ENCODE data around the gene ZNF83. TPM values are rescaled to one million over a fixed set of nuclear protein-coding genes. Genes with fewer than 3 reads are reported as not detected.

ZNF83 gene
- total and polyA plus RNA-seq, 3 experiments from 2014 or later: 23.1 to 28.0 (median 26.9) TPM

- H3K9me3 Mint-ChIP-seq: peaks cover 0 to 3% (median 0%) of the 10 kb centered on the region in 5 donors
- no peak for DNase-seq
- Histone ChIP-seq H3K9me3 (ENCODE audit: low read length) (no peaks in the 10 kb centered on the region), H3K27me3 (ENCODE audit: insufficient read depth, low read length, poor library complexity, severe bottlenecking) (no peaks in the 10 kb centered on the region), H3K4me1 (ENCODE audit: insufficient read depth, low read length) (no peaks in the 10 kb centered on the region), H3K27ac (ENCODE audit: low read depth, low read length) (no peak overlapping the region), H3K36me3 (ENCODE audit: insufficient read depth, low read length) (peaks cover 28% of the 10 kb centered on the region), H3K4me3 (ENCODE audit: low read length) (no peak overlapping the region)
- H3K27ac Mint-ChIP-seq: no peak overlapping the region
- peaks cover 45 to 77% (median 46%) of the 10 kb centered on the region in 3 donors for H3K36me3 Mint-ChIP-seq
- ChIA-PET CTCF (no interaction called here), POLR2A (no interaction called here)
- H3K4me3 Mint-ChIP-seq: no peak overlapping the region
- peaks cover 0 to 10% (median 4%) of the 10 kb centered on the region in 3 donors for H3K4me1 Mint-ChIP-seq
- H3K27me3 Mint-ChIP-seq: no peaks in the 10 kb centered on the region
These were observed 20.9 kb upstream of the ZNF83 start for GRCh38 chr19:52659013-52659412.

GRCh38 chr19:52658595-52658994 is 20.4 kb upstream of the ZNF83 start:
- Histone ChIP-seq H3K4me3 (ENCODE audit: low read length) (no peak overlapping the region), H3K27me3 (ENCODE audit: insufficient read depth, low read length, poor library complexity, severe bottlenecking) (no peaks in the 10 kb centered on the region), H3K9me3 (ENCODE audit: low read length) (no peaks in the 10 kb centered on the region), H3K4me1 (ENCODE audit: insufficient read depth, low read length) (no peaks in the 10 kb centered on the region), H3K36me3 (ENCODE audit: insufficient read depth, low read length) (peaks cover 31% of the 10 kb centered on the region), H3K27ac (ENCODE audit: low read depth, low read length) (no peak overlapping the region)
- Mint-ChIP-seq H3K27ac (no peak overlapping the region), H3K36me3 (peaks cover 49 to 81% (median 50%) of the 10 kb centered on the region in 3 donors), H3K27me3 (no peaks in the 10 kb centered on the region), H3K4me3 (no peak overlapping the region), H3K4me1 (peaks cover 0 to 10% (median 4%) of the 10 kb centered on the region in 3 donors), H3K9me3 (peaks cover 0 to 5% (median 0%) of the 10 kb centered on the region in 5 donors)
- POLR2A ChIA-PET: no interaction called here
- DNase-seq: no peak
- CTCF ChIA-PET: no interaction called here

GRCh38 chr19:52653161-52653560 is 15.0 kb upstream of the ZNF83 start:
- Histone ChIP-seq H3K4me3 (ENCODE audit: low read length) (no peak overlapping the region), H3K27ac (ENCODE audit: low read depth, low read length) (no peak overlapping the region), H3K36me3 (ENCODE audit: insufficient read depth, low read length) (peaks cover 22% of the 10 kb centered on the region), H3K9me3 (ENCODE audit: low read length) (no peaks in the 10 kb centered on the region), H3K4me1 (ENCODE audit: insufficient read depth, low read length) (no peaks in the 10 kb centered on the region), H3K27me3 (ENCODE audit: insufficient read depth, low read length, poor library complexity, severe bottlenecking) (no peaks in the 10 kb centered on the region)
- ChIA-PET POLR2A (no interaction called here), CTCF (no interaction called here)
- no peaks in the 10 kb centered on the region for H3K27me3 Mint-ChIP-seq
- H3K9me3 Mint-ChIP-seq: peaks cover 10 to 38% (median 13%) of the 10 kb centered on the region in 5 donors
- peaks cover 50 to 79% (median 78%) of the 10 kb centered on the region in 3 donors for H3K36me3 Mint-ChIP-seq
- H3K27ac Mint-ChIP-seq: no peak overlapping the region
- DNase-seq: no peak
- H3K4me3 Mint-ChIP-seq: no peak overlapping the region
- no peaks in the 10 kb centered on the region for H3K4me1 Mint-ChIP-seq

GRCh38 chr19:52651956-52652355 is 13.8 kb upstream of the ZNF83 start:
- H3K4me3 ChIP-seq (ENCODE audit: low read length): no peak overlapping the region
- no peak overlapping the region for H3K27ac ChIP-seq (ENCODE audit: low read depth, low read length)
- CTCF ChIA-PET: no interaction called here
- no peaks in the 10 kb centered on the region for H3K27me3 Mint-ChIP-seq
- POLR2A ChIA-PET: no interaction called here
- H3K9me3 ChIP-seq (ENCODE audit: low read length): peaks cover 9% of the 10 kb centered on the region
- H3K27me3 ChIP-seq (ENCODE audit: insufficient read depth, low read length, poor library complexity, severe bottlenecking): no peaks in the 10 kb centered on the region
- H3K27ac Mint-ChIP-seq: no peak overlapping the region
- no peaks in the 10 kb centered on the region for H3K4me1 Mint-ChIP-seq
- peaks cover 22% of the 10 kb centered on the region for H3K36me3 ChIP-seq (ENCODE audit: insufficient read depth, low read length)
- peaks cover 20 to 46% (median 24%) of the 10 kb centered on the region in 5 donors for H3K9me3 Mint-ChIP-seq
- no peak overlapping the region for H3K4me3 Mint-ChIP-seq
- H3K4me1 ChIP-seq (ENCODE audit: insufficient read depth, low read length): no peaks in the 10 kb centered on the region
- no peak for DNase-seq
- H3K36me3 Mint-ChIP-seq: peaks cover 55 to 87% (median 80%) of the 10 kb centered on the region in 3 donors

GRCh38 chr19:52648336-52649016 is 10.3 kb upstream of the ZNF83 start:
- H3K27me3 ChIP-seq (ENCODE audit: insufficient read depth, low read length, poor library complexity, severe bottlenecking): no peaks in the 10 kb centered on the region
- Mint-ChIP-seq H3K27ac (no peak overlapping the region), H3K4me3 (no peak overlapping the region), H3K9me3 (peaks cover 27 to 64% (median 51%) of the 10 kb centered on the region in 5 donors), H3K4me1 (no peaks in the 10 kb centered on the region), H3K36me3 (peaks cover 35 to 77% (median 60%) of the 10 kb centered on the region in 3 donors), H3K27me3 (no peaks in the 10 kb centered on the region)
- H3K36me3 ChIP-seq (ENCODE audit: insufficient read depth, low read length): peaks cover 7% of the 10 kb centered on the region
- no peak overlapping the region for H3K4me3 ChIP-seq (ENCODE audit: low read length)
- ChIA-PET CTCF (no interaction called here), POLR2A (no interaction called here)
- H3K9me3 ChIP-seq (ENCODE audit: low read length): peaks cover 9% of the 10 kb centered on the region
- no peaks in the 10 kb centered on the region for H3K4me1 ChIP-seq (ENCODE audit: insufficient read depth, low read length)
- H3K27ac ChIP-seq (ENCODE audit: low read depth, low read length): no peak overlapping the region
- DNase-seq: no peak

GRCh38 chr19:52646571-52647217 is 8.5 kb upstream of the ZNF83 start:
- no peak overlapping the region for H3K4me3 Mint-ChIP-seq
- H3K27ac Mint-ChIP-seq: no peak overlapping the region
- POLR2A ChIA-PET: no interaction called here
- Histone ChIP-seq H3K4me1 (ENCODE audit: insufficient read depth, low read length) (no peaks in the 10 kb centered on the region), H3K9me3 (ENCODE audit: low read length) (peaks cover 9% of the 10 kb centered on the region), H3K4me3 (ENCODE audit: low read length) (no peak overlapping the region), H3K27me3 (ENCODE audit: insufficient read depth, low read length, poor library complexity, severe bottlenecking) (no peaks in the 10 kb centered on the region), H3K27ac (ENCODE audit: low read depth, low read length) (no peak overlapping the region), H3K36me3 (ENCODE audit: insufficient read depth, low read length) (no peaks in the 10 kb centered on the region)
- no peaks in the 10 kb centered on the region for H3K4me1 Mint-ChIP-seq
- H3K27me3 Mint-ChIP-seq: no peaks in the 10 kb centered on the region
- H3K9me3 Mint-ChIP-seq: peaks cover 27 to 57% (median 48%) of the 10 kb centered on the region in 5 donors
- no peak for DNase-seq
- H3K36me3 Mint-ChIP-seq: peaks cover 23 to 59% (median 43%) of the 10 kb centered on the region in 3 donors
- CTCF ChIA-PET: no interaction called here

GRCh38 chr19:52640916-52641315 is 2.8 kb upstream of the ZNF83 start:
- no peak for DNase-seq
- peaks cover 12 to 28% (median 28%) of the 10 kb centered on the region in 3 donors for H3K4me1 Mint-ChIP-seq
- H3K27ac Mint-ChIP-seq: peak overlapping the region in 1 of 8 donors; percentile 8
- Histone ChIP-seq H3K4me3 (ENCODE audit: low read length) (no peak overlapping the region), H3K4me1 (ENCODE audit: insufficient read depth, low read length) (peaks cover 14% of the 10 kb centered on the region), H3K27ac (ENCODE audit: low read depth, low read length) (no peak overlapping the region), H3K9me3 (ENCODE audit: low read length) (no peaks in the 10 kb centered on the region), H3K36me3 (ENCODE audit: insufficient read depth, low read length) (no peaks in the 10 kb centered on the region), H3K27me3 (ENCODE audit: insufficient read depth, low read length, poor library complexity, severe bottlenecking) (no peaks in the 10 kb centered on the region)
- H3K27me3 Mint-ChIP-seq: no peaks in the 10 kb centered on the region
- H3K9me3 Mint-ChIP-seq: peaks cover 3 to 40% (median 26%) of the 10 kb centered on the region in 5 donors
- peak overlapping the region in 1 of 7 donors; percentile 41 for H3K4me3 Mint-ChIP-seq
- CTCF ChIA-PET: no interaction called here
- POLR2A ChIA-PET: no interaction called here
- H3K36me3 Mint-ChIP-seq: peaks cover 6 to 16% (median 14%) of the 10 kb centered on the region in 3 donors

- Histone ChIP-seq H3K4me1 (ENCODE audit: insufficient read depth, low read length) (peaks cover 14% of the 10 kb centered on the region), H3K27me3 (ENCODE audit: insufficient read depth, low read length, poor library complexity, severe bottlenecking) (no peaks in the 10 kb centered on the region), H3K36me3 (ENCODE audit: insufficient read depth, low read length) (no peaks in the 10 kb centered on the region), H3K4me3 (ENCODE audit: low read length) (no peak overlapping the region), H3K9me3 (ENCODE audit: low read length) (no peaks in the 10 kb centered on the region), H3K27ac (ENCODE audit: low read depth, low read length) (no peak overlapping the region)
- ChIA-PET POLR2A (no interaction called here), CTCF (no interaction called here)
- H3K27ac Mint-ChIP-seq: no peak overlapping the region
- DNase-seq: no peak
- peaks cover 6 to 15% (median 11%) of the 10 kb centered on the region in 3 donors for H3K36me3 Mint-ChIP-seq
- peaks cover 3 to 33% (median 19%) of the 10 kb centered on the region in 5 donors for H3K9me3 Mint-ChIP-seq
- peak overlapping the region in 2 of 7 donors; percentile 59 to 75 for H3K4me3 Mint-ChIP-seq
- H3K27me3 Mint-ChIP-seq: no peaks in the 10 kb centered on the region
- H3K4me1 Mint-ChIP-seq: peaks cover 14 to 32% (median 28%) of the 10 kb centered on the region in 3 donors
These were observed 1.8 kb upstream of the ZNF83 start for GRCh38 chr19:52639996-52640395.
